ENCODE measurements around the gene OR2T10. TPM values are rescaled to one million over a fixed set of nuclear protein-coding genes. Genes with fewer than 3 reads are reported as not detected.
"Not testable (repeated sequence)": the region's sequence is repeated elsewhere in the genome, so short reads cannot be mapped to it uniquely, and the experiment has no call there.

OR2T10 gene
- total and polyA plus RNA-seq, 2 experiments from 2014 or later = not detected

DNA sequence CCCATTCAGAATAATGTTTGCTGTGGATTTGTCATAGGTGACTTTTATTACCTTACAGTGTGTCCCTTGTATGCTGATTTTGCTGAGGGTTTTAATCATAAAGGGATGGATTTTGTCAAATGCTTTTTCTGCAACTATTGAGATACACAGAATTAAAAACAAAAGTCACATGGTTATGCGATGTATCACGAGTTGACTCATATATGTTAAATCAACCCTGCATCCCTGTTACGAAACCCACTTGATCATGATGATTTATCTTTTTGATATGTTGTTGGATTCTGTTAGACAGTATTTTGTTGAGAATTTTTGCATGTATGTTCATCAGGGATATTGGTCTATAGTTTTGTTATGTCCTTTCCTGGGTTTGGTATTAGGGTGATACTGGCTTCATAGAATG, 12.2 kb downstream of the OR2T10 start:
- Histone ChIP-seq H3K4me3 (no peak overlapping the region), H3K27ac (no peak overlapping the region), H4K20me1 (ENCODE audit: insufficient read depth) (no peaks in the 10 kb centered on the region), H3K9ac (no peak overlapping the region), H3K36me3 (ENCODE audit: low read depth) (no peaks in the 10 kb centered on the region), H3K9me2 (ENCODE audit: insufficient read depth) (no peaks in the 10 kb centered on the region), H3K27me3 (replicated peaks; ENCODE audit: insufficient read depth) (no peaks in the 10 kb centered on the region), H3K9me3 (ENCODE audit: low read depth) (no peaks in the 10 kb centered on the region), H2AFZ (no peak overlapping the region), H3K79me2 (ENCODE audit: insufficient read depth) (no peaks in the 10 kb centered on the region), H3K4me2 (ENCODE audit: unreplicated experiment) (no peak overlapping the region), H3K4me1 (ENCODE audit: insufficient read depth) (no peaks in the 10 kb centered on the region), H3F3A (ENCODE audit: insufficient read depth) (no peaks in the 10 kb centered on the region)
- in situ Hi-C loops (cut with MboI) = no loop called here
- 33 to 35% methylated on average over 3 of the region's 3 CpGs for WGBS, 2 experiments (ENCODE audit: low coverage in 1 of 2, low lambda C conversion rate in 2 of 2, missing lambda C conversion rate in 2 of 2)
- no peak for DNase-seq
- TF ChIP-seq EZH2phosphoT487 (IDR thresholded peaks at IDR 0.05; ENCODE audit: insufficient read depth, low read depth) (no peak), EZH2 (IDR thresholded peaks at IDR 0.05; ENCODE audit: insufficient read depth, poor library complexity, severe bottlenecking) (no peak)

DNA sequence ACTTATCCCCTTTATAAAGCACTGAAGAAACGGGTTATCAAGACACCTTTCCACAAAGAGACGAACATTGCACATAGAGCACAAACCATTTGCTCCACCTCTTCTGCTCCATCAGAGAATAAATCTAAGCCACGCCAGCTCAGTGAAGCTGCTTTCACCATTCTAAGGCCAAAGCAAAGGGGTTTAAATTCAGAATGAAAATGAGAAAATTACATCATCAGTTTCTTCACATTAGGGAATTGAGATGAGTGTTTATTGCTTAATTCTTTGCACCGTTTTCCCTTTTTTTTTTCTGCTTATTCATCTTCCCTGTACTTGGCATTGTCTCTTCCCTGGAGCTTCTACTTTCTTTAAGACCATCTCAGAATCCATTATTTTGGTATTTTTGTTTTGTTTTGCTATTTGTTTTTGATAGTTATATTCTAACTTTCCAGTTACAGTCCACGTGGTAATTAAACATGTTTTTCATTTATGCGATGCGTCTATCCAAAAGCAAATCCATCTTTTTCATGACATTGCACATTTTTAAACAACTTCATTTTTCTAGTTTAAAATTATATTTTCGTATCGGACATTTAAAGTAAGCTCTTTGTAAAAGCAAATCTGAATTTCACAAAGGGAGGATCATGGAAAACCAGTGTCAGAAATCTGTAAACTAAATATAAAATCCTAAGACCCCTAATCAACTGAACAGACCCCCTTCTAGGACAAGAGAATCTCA, 21.1 kb downstream of the OR2T10 start:
- Histone ChIP-seq H3K9me3 (ENCODE audit: low read depth) (no peaks in the 10 kb centered on the region), H3F3A (ENCODE audit: insufficient read depth) (no peaks in the 10 kb centered on the region), H3K27me3 (replicated peaks; ENCODE audit: insufficient read depth) (no peaks in the 10 kb centered on the region), H3K4me1 (ENCODE audit: insufficient read depth) (no peaks in the 10 kb centered on the region), H4K20me1 (ENCODE audit: insufficient read depth) (no peaks in the 10 kb centered on the region), H3K27ac (no peak overlapping the region), H3K9ac (no peak overlapping the region), H3K79me2 (ENCODE audit: insufficient read depth) (no peaks in the 10 kb centered on the region), H3K4me2 (ENCODE audit: unreplicated experiment) (no peak overlapping the region), H3K36me3 (ENCODE audit: low read depth) (no peaks in the 10 kb centered on the region), H2AFZ (no peak overlapping the region), H3K9me2 (ENCODE audit: insufficient read depth) (no peaks in the 10 kb centered on the region), H3K4me3 (no peak overlapping the region)
- TF ChIP-seq EZH2phosphoT487 (IDR thresholded peaks at IDR 0.05; ENCODE audit: insufficient read depth, low read depth) (no peak), EZH2 (IDR thresholded peaks at IDR 0.05; ENCODE audit: insufficient read depth, poor library complexity, severe bottlenecking) (no peak)
- 26 to 35% methylated on average over 9 of the region's 9 CpGs for WGBS, 2 experiments (ENCODE audit: low coverage in 1 of 2, low lambda C conversion rate in 2 of 2, missing lambda C conversion rate in 2 of 2)
- DNase-seq = no peak
- in situ Hi-C loops (cut with MboI) = no loop called here

- H3K4me3 ChIP-seq; H3K79me2 ChIP-seq (ENCODE audit: insufficient read depth); H3K4me1 ChIP-seq (ENCODE audit: insufficient read depth); H3K9me2 ChIP-seq (ENCODE audit: insufficient read depth); in situ Hi-C loops (cut with MboI); H3K4me2 ChIP-seq (ENCODE audit: unreplicated experiment); H3F3A ChIP-seq (ENCODE audit: insufficient read depth); DNase-seq; H3K9ac ChIP-seq; H3K9me3 ChIP-seq (ENCODE audit: low read depth); H3K36me3 ChIP-seq (ENCODE audit: low read depth); H4K20me1 ChIP-seq (ENCODE audit: insufficient read depth); H2AFZ ChIP-seq; H3K27me3 ChIP-seq (replicated peaks; ENCODE audit: insufficient read depth); H3K27ac ChIP-seq: not testable (repeated sequence)
- WGBS, 2 experiments (ENCODE audit: low coverage in 1 of 2, low lambda C conversion rate in 2 of 2, missing lambda C conversion rate in 2 of 2) = 26% methylated on average over 3 of the region's 3 CpGs
These were observed 22.8 kb downstream of the OR2T10 start, which contains the start of gene OR2T34 for GRCh38 chr1:248574657-248575056. Gene OR2T34 (minus strand): TSS chr1:248574757. CDS start chr1:248574757, 0 bp downstream.

GRCh38 chr1:248573856-248574255, 23.6 kb downstream of the OR2T10 start:
- H3K27ac ChIP-seq; H3K4me1 ChIP-seq (ENCODE audit: insufficient read depth); H3K4me3 ChIP-seq; H3K36me3 ChIP-seq (ENCODE audit: low read depth); H3F3A ChIP-seq (ENCODE audit: insufficient read depth); H2AFZ ChIP-seq; DNase-seq; in situ Hi-C loops (cut with MboI); H3K27me3 ChIP-seq (replicated peaks; ENCODE audit: insufficient read depth); H3K9me2 ChIP-seq (ENCODE audit: insufficient read depth); H4K20me1 ChIP-seq (ENCODE audit: insufficient read depth); H3K79me2 ChIP-seq (ENCODE audit: insufficient read depth); H3K4me2 ChIP-seq (ENCODE audit: unreplicated experiment); H3K9ac ChIP-seq; H3K9me3 ChIP-seq (ENCODE audit: low read depth): not testable (repeated sequence)
- 42 to 60% methylated on average over 5 of the region's 8 CpGs for WGBS, 2 experiments (ENCODE audit: low coverage in 1 of 2, low lambda C conversion rate in 2 of 2, missing lambda C conversion rate in 2 of 2)

GRCh38 chr1:248572049-248572448, 25.5 kb downstream of the OR2T10 start:
- H3K27me3 ChIP-seq (replicated peaks; ENCODE audit: insufficient read depth); H2AFZ ChIP-seq; H3F3A ChIP-seq (ENCODE audit: insufficient read depth); H3K4me3 ChIP-seq; H3K79me2 ChIP-seq (ENCODE audit: insufficient read depth); H3K4me1 ChIP-seq (ENCODE audit: insufficient read depth); H4K20me1 ChIP-seq (ENCODE audit: insufficient read depth); DNase-seq; H3K9ac ChIP-seq; H3K36me3 ChIP-seq (ENCODE audit: low read depth); H3K9me2 ChIP-seq (ENCODE audit: insufficient read depth); H3K4me2 ChIP-seq (ENCODE audit: unreplicated experiment); H3K27ac ChIP-seq; H3K9me3 ChIP-seq (ENCODE audit: low read depth); in situ Hi-C loops (cut with MboI): not testable (repeated sequence)
- no CpG with 5 or more reads among the region's 1 CpG for WGBS, 2 experiments (ENCODE audit: low coverage in 1 of 2, low lambda C conversion rate in 2 of 2, missing lambda C conversion rate in 2 of 2)

- H3K9me3 ChIP-seq (ENCODE audit: low read depth); DNase-seq; H4K20me1 ChIP-seq (ENCODE audit: insufficient read depth); H2AFZ ChIP-seq; H3K4me3 ChIP-seq; H3K4me1 ChIP-seq (ENCODE audit: insufficient read depth); H3F3A ChIP-seq (ENCODE audit: insufficient read depth); H3K27ac ChIP-seq; H3K79me2 ChIP-seq (ENCODE audit: insufficient read depth); H3K9ac ChIP-seq; H3K27me3 ChIP-seq (replicated peaks; ENCODE audit: insufficient read depth); H3K9me2 ChIP-seq (ENCODE audit: insufficient read depth); in situ Hi-C loops (cut with MboI); H3K36me3 ChIP-seq (ENCODE audit: low read depth); H3K4me2 ChIP-seq (ENCODE audit: unreplicated experiment): not testable (repeated sequence)
- WGBS, 2 experiments (ENCODE audit: low coverage in 1 of 2, low lambda C conversion rate in 2 of 2, missing lambda C conversion rate in 2 of 2) = 16 to 25% methylated on average over 3 of the region's 3 CpGs
These were observed 26.7 kb downstream of the OR2T10 start for GRCh38 chr1:248570811-248571210.

DNA sequence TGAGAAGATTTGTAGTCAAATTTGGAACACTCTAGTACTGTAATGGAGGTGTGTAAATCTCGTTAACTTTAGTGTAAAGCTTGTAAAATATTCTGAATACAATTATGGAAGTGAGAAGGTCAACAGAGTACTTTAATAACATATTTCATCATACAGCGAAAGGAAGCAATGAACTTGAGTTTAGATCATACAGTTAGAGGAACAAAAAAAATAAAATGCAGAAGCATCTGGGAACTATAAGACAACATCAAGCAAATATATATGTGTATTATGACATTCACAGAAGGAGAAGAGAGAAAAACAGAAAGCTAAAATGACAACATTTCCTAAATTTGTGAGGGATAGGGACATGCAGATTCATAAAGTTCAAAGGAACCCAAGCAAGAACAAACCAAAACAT, 28.5 kb downstream of the OR2T10 start:
- H3K36me3 ChIP-seq (ENCODE audit: low read depth); H4K20me1 ChIP-seq (ENCODE audit: insufficient read depth); H3K4me1 ChIP-seq (ENCODE audit: insufficient read depth); H3K4me3 ChIP-seq; H3K4me2 ChIP-seq (ENCODE audit: unreplicated experiment); H3K9me2 ChIP-seq (ENCODE audit: insufficient read depth); H3F3A ChIP-seq (ENCODE audit: insufficient read depth); H3K27me3 ChIP-seq (replicated peaks; ENCODE audit: insufficient read depth); H3K27ac ChIP-seq; H3K9ac ChIP-seq; DNase-seq; in situ Hi-C loops (cut with MboI); H3K9me3 ChIP-seq (ENCODE audit: low read depth); H3K79me2 ChIP-seq (ENCODE audit: insufficient read depth); H2AFZ ChIP-seq: not testable (repeated sequence)
- WGBS, 2 experiments (ENCODE audit: low coverage in 1 of 2, low lambda C conversion rate in 2 of 2, missing lambda C conversion rate in 2 of 2) = 3 to 4% methylated on average over 2 of the region's 2 CpGs
